Erythroblast (primary cell): Measurements from ENCODE around the gene GAA.

Experiments used
- GATA1 ChIP-seq: IDR thresholded peaks from 2 replicates; pipeline ENCODE4 v1.6.1; 2011; ENCODE audit warnings: low read depth, mild to moderate bottlenecking, control low read depth, low read length, moderate library complexity
- POLR2A ChIP-seq: IDR thresholded peaks from 2 replicates; pipeline ENCODE4 v1.6.1; 2011; ENCODE audit warnings: mild to moderate bottlenecking, low read length

DNA sequence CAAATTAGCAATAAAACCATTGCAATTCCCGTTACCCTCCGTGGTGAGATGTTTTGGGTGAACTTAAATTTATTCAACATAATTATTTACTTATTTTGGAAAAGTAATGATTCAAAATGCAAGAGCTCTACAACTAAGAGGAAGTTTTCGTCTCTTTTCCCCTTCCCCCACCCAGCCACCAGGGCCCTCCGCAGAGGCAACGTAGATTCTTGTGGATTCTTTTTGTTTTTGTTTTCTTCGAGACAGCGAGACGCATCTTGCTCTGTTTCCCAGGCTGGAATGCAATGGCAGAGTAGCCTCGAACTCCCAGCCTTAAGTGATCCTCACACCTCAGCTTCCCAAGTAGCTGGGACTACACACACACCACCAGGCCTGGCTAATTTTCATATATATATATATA, 45.8 kb upstream of the GAA start:
- TF ChIP-seq GATA1 = no peak
- TF ChIP-seq POLR2A = no peak
